DND-41 (cell line): ENCODE data around the gene NAGPA.

Experiments used
- ATAC-seq: fragments of 200-7000 bp; cut with Tn5 transposase; 3 replicates; pipeline ENCODE4 v1.9.1; 2021; ENCODE audit warnings: low read depth; ENCODE audit not compliant: insufficient read depth
- DNase-seq: peaks from one replicate; pipeline ENCODE4 v3.0.0-alpha.2; 2020
- H2AFZ ChIP-seq: 2 replicates; pipeline ENCODE4 v1.6.0; 2012; ENCODE audit warnings: low read depth, low read length
- H3K27ac ChIP-seq: 2 replicates; pipeline ENCODE4 v1.5.1; 2012; ENCODE audit warnings: low read length, inconsistent platforms
- H3K27me3 ChIP-seq: fragments of 200-600 bp; sonication (generic); 2 replicates; pipeline ENCODE4 v1.6.0; 2012; ENCODE audit warnings: low read length, mild to moderate bottlenecking, inconsistent platforms; ENCODE audit not compliant: insufficient read depth, poor library complexity
- H3K36me3 ChIP-seq: 2 replicates; pipeline ENCODE4 v1.5.1; 2012; ENCODE audit warnings: low read length, inconsistent platforms; ENCODE audit not compliant: insufficient read depth
- H3K4me1 ChIP-seq: 2 replicates; pipeline ENCODE4 v1.5.1; 2012; ENCODE audit warnings: mild to moderate bottlenecking, low read length; ENCODE audit not compliant: insufficient read depth
- H3K4me2 ChIP-seq: 2 replicates; pipeline ENCODE4 v1.6.0; 2012; ENCODE audit warnings: mild to moderate bottlenecking, moderate library complexity, low read length, inconsistent platforms; ENCODE audit not compliant: insufficient read depth
- H3K4me3 ChIP-seq, 2 experiments: fragments of 200-600 bp in 1 of 2; shearing (Covaris generic) in 1 of 2; 2 replicates each; pipeline ENCODE4 v1.5.1; 2012 to 2016; ENCODE audit warnings: inconsistent platforms in 2 of 2, low read length in 2 of 2, mild to moderate bottlenecking in 2 of 2, low read depth in 1 of 2, moderate library complexity in 1 of 2
- H3K79me2 ChIP-seq: 2 replicates; pipeline ENCODE4 v1.6.0; 2012; ENCODE audit warnings: low read length, inconsistent platforms; ENCODE audit not compliant: insufficient read depth
- H3K9ac ChIP-seq: 2 replicates; pipeline ENCODE4 v1.6.0; 2012; ENCODE audit warnings: low read depth, mild to moderate bottlenecking, inconsistent platforms, low read length, moderate library complexity
- H3K9me3 ChIP-seq: 2 replicates; pipeline ENCODE4 v1.5.1; 2012; ENCODE audit warnings: low read length, moderate library complexity, mild to moderate bottlenecking, inconsistent platforms; ENCODE audit not compliant: insufficient read depth, severe bottlenecking
- H4K20me1 ChIP-seq: 2 replicates; pipeline ENCODE4 v1.6.0; 2012; ENCODE audit warnings: low read length; ENCODE audit not compliant: insufficient read depth
- CTCF ChIP-seq: IDR thresholded peaks from 2 replicates; pipeline ENCODE4 v1.5.1; 2012; ENCODE audit warnings: borderline replicate concordance, low read length, moderate library complexity, mild to moderate bottlenecking; ENCODE audit not compliant: poor library complexity, severe bottlenecking; ENCODE audit errors: extremely low read depth
- EZH2 ChIP-seq: IDR thresholded peaks from 3 replicates; pipeline ENCODE4 v1.6.1; 2012; ENCODE audit warnings: borderline replicate concordance, low read depth, mild to moderate bottlenecking, moderate library complexity, low read length, inconsistent platforms; ENCODE audit not compliant: severe bottlenecking

NAGPA gene

GRCh38 chr16:5070431-5071186, 36.9 kb upstream of the NAGPA start:
- peaks cover 29% of the 10 kb centered on the region for H3K4me1 ChIP-seq
- TF ChIP-seq EZH2, result no peak
- no peak for TF ChIP-seq CTCF
- no peaks in the 10 kb centered on the region for H4K20me1 ChIP-seq
- H3K4me2 ChIP-seq, result peak overlapping the region; percentile 80
- H3K79me2 ChIP-seq, result peaks cover 20% of the 10 kb centered on the region
- H3K27ac ChIP-seq, result peak overlapping the region; percentile 72
- peak overlapping the region in 1 of 2 experiments; percentile 83; a peak in 2 of 4 replicates for H3K4me3 ChIP-seq
- H3K9me3 ChIP-seq, result no peaks in the 10 kb centered on the region
- H3K36me3 ChIP-seq, result peaks cover 21% of the 10 kb centered on the region
- DNase-seq (no peak), ATAC-seq (no peak)
- H3K9ac ChIP-seq, result peak overlapping the region; percentile 64
- H2AFZ ChIP-seq, result peak overlapping the region; percentile 89
- no peaks in the 10 kb centered on the region for H3K27me3 ChIP-seq

- no peak for ATAC-seq
- H2AFZ ChIP-seq, result no peak overlapping the region
Observed at GRCh38 chr16:5069854-5070253, 36.1 kb upstream of the NAGPA start.

GRCh38 chr16:5069048-5069447, 35.3 kb upstream of the NAGPA start:
- no peak for DNase-seq
- H3K79me2 ChIP-seq, result peaks cover 20% of the 10 kb centered on the region
- peaks cover 8% of the 10 kb centered on the region for H3K27me3 ChIP-seq
- no peak for ATAC-seq
- no peak overlapping the region for H3K4me3 ChIP-seq
- TF ChIP-seq CTCF (no peak), EZH2 (no peak)
- H2AFZ ChIP-seq, result no peak overlapping the region
- peaks cover 5% of the 10 kb centered on the region; the same call in 1 of the 2 replicates for H3K36me3 ChIP-seq
- no peak overlapping the region for H3K9ac ChIP-seq
- H3K9me3 ChIP-seq, result no peaks in the 10 kb centered on the region
- H4K20me1 ChIP-seq, result no peaks in the 10 kb centered on the region
- no peak overlapping the region for H3K27ac ChIP-seq
- peaks cover 29% of the 10 kb centered on the region for H3K4me1 ChIP-seq
- H3K4me2 ChIP-seq, result no peak overlapping the region

More at GRCh38 chr16:5069854-5070253, 36.1 kb upstream of the NAGPA start:
- H4K20me1 ChIP-seq, result no peaks in the 10 kb centered on the region
- TF ChIP-seq EZH2 (no peak), CTCF (no peak)
- no peak overlapping the region for H3K9ac ChIP-seq
- no peak overlapping the region for H3K27ac ChIP-seq
- DNase-seq, result no peak
- H3K9me3 ChIP-seq, result no peaks in the 10 kb centered on the region
- H3K36me3 ChIP-seq, result peaks cover 13% of the 10 kb centered on the region
- peaks cover 1% of the 10 kb centered on the region for H3K27me3 ChIP-seq
- H3K4me2 ChIP-seq, result no peak overlapping the region
- H3K79me2 ChIP-seq, result peaks cover 20% of the 10 kb centered on the region
- H3K4me1 ChIP-seq, result peaks cover 29% of the 10 kb centered on the region
- H3K4me3 ChIP-seq, result no peak overlapping the region
